HUES64 (cell line): ENCODE measurements around the gene ZNF177.

Experiments
- H3K27ac ChIP-seq: 2 replicates; pipeline ENCODE4 v1.7.0; 2013; ENCODE audit warnings: low read depth, low read length, inconsistent platforms
- H3K27me3 ChIP-seq: 2 replicates; pipeline ENCODE4 v1.6.1; 2013; ENCODE audit warnings: mild to moderate bottlenecking, low read length; ENCODE audit not compliant: insufficient read depth
- H3K36me3 ChIP-seq: 2 replicates; pipeline ENCODE4 v1.6.1; 2013; ENCODE audit warnings: mild to moderate bottlenecking, low read length; ENCODE audit not compliant: insufficient read depth
- H3K4me1 ChIP-seq: 2 replicates; pipeline ENCODE4 v1.6.1; 2013; ENCODE audit warnings: mild to moderate bottlenecking, low read length, moderate library complexity; ENCODE audit not compliant: insufficient read depth
- H3K4me3 ChIP-seq: 2 replicates; pipeline ENCODE4 v1.5.1; 2013; ENCODE audit warnings: mild to moderate bottlenecking, low read length, moderate library complexity
- H3K9ac ChIP-seq: 2 replicates; pipeline ENCODE4 v1.6.1; 2013; ENCODE audit warnings: mild to moderate bottlenecking, low read depth, low read length
- H3K9me3 ChIP-seq: 2 replicates; pipeline ENCODE4 v1.6.1; 2013; ENCODE audit warnings: low read depth, low read length; ENCODE audit not compliant: insufficient read depth
- WGBS: fragments of 150-250, 120-280 bp; methylation state at CpG from one replicate; pipeline ENCODE4 v1.1.7; 2013; ENCODE audit warnings: missing lambda C conversion rate; 5-methylcytosine and 5-hydroxymethylcytosine counted together

ZNF177 gene

DNA sequence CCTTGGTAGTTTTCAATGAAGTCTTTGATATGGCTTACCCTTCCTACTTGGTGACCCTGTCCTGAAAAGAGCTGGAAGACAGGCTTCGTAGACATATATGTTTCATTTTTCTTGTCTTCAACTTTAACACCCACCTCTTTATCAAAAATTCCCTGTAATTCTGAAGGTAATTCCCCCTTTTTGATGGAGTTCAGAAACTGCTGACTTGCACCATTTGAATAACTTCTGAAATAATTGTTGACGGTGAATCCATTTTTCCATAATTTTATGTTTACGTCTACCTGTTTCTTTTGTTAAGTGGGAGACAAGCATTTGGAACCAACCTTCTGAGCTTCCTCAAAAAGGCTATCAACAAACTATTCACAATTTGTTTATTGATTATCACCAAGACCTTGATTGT is 14.6 kb upstream of the ZNF177 start:
- Histone ChIP-seq H3K9ac (no peak overlapping the region), H3K36me3 (peaks cover 39% of the 10 kb centered on the region), H3K9me3 (peaks cover 92% of the 10 kb centered on the region), H3K4me3 (no peak overlapping the region), H3K27ac (no peak overlapping the region), H3K27me3 (no peaks in the 10 kb centered on the region), H3K4me1 (no peaks in the 10 kb centered on the region)
- 98% methylated on average over 3 of the region's 3 CpGs for WGBS

DNA sequence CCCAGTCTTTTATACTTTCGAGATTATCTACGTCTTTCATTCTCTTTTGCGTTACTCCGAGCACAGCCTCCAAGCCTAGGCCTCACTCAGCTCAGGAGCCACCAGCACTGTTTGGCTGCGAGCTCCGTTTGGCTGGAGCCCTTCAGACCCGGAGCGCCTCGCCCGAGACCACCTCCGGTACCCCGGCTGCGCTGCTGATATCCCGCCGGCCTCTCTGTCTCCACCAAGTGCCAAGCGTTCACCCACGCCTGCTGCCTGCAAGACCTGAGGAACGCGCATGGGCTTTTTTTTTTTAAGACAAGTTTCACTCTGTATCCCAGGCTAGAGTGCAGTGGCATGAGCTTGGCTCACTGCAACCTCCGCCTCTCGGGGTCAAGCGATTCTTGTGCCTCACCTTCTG is 14.1 kb upstream of the ZNF177 start:
- H3K36me3 ChIP-seq = peaks cover 35% of the 10 kb centered on the region
- H3K4me1 ChIP-seq = no peaks in the 10 kb centered on the region
- peaks cover 89% of the 10 kb centered on the region for H3K9me3 ChIP-seq
- no peak overlapping the region for H3K4me3 ChIP-seq
- 97% methylated on average over 22 of the region's 22 CpGs for WGBS
- H3K27ac ChIP-seq = no peak overlapping the region
- H3K27me3 ChIP-seq = no peaks in the 10 kb centered on the region
- H3K9ac ChIP-seq = no peak overlapping the region

DNA sequence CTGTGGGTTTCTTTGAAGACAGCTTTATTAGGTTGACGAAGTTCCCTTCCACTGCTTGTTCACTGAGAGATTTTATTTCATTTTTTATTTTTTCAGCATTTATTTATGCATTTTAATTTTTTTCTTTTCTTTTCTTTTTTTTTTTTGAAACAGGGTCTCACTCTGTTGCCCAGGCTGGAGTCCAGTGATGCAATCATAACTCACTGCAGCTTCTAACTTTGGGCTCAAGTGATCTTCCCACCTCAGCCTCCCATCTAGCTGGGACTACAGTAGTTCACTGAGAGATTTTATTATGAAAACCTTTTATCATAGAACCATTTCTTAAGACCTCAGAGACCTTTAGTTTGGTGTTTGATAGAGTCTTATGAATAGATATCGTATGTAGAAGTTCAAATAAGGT is 10.3 kb upstream of the ZNF177 start:
- Histone ChIP-seq H3K27ac (no peak overlapping the region), H3K9me3 (peaks cover 81% of the 10 kb centered on the region)
- 83% methylated on average over 1 of the region's 2 CpGs for WGBS

DNA sequence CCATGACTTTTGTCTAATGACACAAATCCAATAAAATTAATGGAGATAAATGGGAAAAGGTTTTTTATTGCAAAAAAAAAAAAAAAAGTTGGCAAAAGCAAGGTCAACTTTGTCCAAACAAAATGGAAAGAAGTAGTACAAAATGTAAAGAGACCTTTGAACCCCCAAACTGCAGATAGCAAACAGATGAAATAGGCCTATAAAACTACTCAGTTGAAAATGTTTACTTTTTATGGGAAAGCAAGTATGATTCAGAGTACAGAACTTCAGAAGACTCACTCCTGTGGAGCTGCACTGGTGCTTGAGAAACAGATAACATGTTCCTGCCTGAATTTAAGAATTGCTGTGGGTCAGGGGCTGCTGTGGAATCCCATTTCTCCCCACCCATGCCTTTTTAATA is 9.8 kb upstream of the ZNF177 start:
- Histone ChIP-seq H3K27me3 (no peaks in the 10 kb centered on the region), H3K4me3 (no peak overlapping the region), H3K9me3 (peaks cover 81% of the 10 kb centered on the region), H3K27ac (no peak overlapping the region), H3K4me1 (no peaks in the 10 kb centered on the region), H3K9ac (no peak overlapping the region), H3K36me3 (peaks cover 24% of the 10 kb centered on the region; the same call in 1 of the 2 replicates)

More for the DNA sequence above, 10.3 kb upstream of the ZNF177 start:
- Histone ChIP-seq H3K36me3 (peaks cover 21% of the 10 kb centered on the region; the same call in 1 of the 2 replicates), H3K27me3 (no peaks in the 10 kb centered on the region), H3K9ac (no peak overlapping the region), H3K4me1 (no peaks in the 10 kb centered on the region), H3K4me3 (no peak overlapping the region)

DNA sequence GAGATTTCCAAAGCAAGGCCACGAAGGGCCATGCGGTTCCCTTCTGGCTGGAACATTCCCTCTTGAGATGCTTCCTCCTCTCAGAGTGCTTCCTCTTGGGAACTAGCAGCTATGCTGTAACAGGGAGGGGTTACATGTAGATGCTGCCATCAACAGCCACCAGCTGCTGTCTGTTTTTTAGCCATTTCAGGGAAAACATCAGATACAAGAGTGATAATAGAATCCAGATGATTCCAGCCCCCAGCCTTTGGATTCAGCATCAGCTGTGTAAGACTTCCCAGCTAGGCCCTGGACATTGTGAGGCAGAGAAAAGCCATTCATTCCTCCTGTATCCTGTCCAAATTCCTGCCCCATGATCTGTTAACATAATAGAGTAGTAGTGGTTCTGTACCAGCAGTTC is 8.2 kb upstream of the ZNF177 start:
- Histone ChIP-seq H3K4me3 (no peak overlapping the region), H3K9ac (no peak overlapping the region), H3K36me3 (peaks cover 27% of the 10 kb centered on the region; the same call in 1 of the 2 replicates), H3K27ac (no peak overlapping the region), H3K27me3 (no peaks in the 10 kb centered on the region), H3K4me1 (no peaks in the 10 kb centered on the region), H3K9me3 (peaks cover 80% of the 10 kb centered on the region)
- 95% methylated on average over 2 of the region's 2 CpGs for WGBS

DNA sequence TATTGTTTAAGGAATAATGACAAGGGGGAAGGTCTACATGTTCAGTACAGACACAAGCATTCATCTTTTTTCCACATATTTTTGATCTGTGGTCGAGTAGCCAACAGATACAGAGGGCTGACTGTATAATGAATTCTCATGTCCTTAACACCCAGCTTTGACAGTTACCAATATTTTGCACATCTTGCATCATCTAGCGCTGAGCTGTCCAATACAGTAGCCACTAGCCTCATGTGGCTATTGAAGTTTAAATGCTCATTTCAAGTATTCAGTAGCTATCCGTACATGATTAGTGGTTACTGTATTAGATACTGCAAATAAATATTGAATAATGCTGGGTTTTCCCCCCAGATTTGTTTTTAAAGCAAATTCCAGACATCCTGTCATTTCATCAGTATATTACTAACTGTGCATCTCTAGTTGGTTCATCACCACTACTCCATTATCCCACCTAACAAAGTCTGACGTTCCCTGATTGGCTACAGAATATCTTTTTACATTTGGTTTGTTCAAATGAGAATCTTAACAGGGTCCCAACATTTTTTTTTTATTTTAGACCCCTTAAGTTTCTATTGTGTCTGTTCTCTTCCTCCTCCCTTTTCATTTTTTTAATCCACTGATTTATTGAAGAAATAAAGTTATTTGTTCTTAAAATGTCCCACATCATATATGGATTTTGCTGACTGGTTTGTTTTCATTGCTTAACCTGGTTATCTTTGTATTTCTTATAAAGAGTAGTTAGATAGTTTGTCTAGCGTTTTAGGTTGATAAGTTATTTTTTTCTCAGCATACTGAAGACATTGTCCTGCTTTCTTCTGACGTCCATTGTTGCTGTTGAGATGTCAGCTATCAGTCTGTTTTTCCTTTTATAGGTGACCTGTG is 8.2 kb downstream of the ZNF177 start:
- H3K9me3 ChIP-seq = peaks cover 96% of the 10 kb centered on the region
- peaks cover 14% of the 10 kb centered on the region; the same call in 1 of the 2 replicates for H3K36me3 ChIP-seq
- H3K9ac ChIP-seq = no peak overlapping the region
- H3K27ac ChIP-seq = no peak overlapping the region
- no peaks in the 10 kb centered on the region for H3K4me1 ChIP-seq
- no peaks in the 10 kb centered on the region for H3K27me3 ChIP-seq
- 97% methylated on average over 6 of the region's 6 CpGs for WGBS
- no peak overlapping the region for H3K4me3 ChIP-seq

DNA sequence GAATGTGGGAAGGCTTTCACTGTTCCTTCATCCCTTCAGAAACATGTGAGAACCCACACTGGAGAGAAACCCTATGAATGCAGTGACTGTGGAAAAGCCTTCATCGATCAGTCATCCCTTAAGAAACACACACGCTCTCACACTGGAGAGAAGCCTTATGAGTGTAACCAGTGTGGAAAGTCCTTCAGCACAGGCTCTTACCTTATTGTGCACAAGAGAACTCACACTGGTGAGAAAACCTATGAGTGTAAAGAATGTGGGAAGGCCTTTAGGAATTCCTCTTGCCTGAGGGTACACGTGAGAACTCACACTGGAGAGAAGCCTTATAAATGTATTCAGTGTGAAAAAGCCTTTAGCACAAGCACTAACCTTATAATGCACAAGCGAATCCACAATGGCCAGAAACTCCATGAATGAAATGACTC is 18.6 kb downstream of the ZNF177 start:
- Histone ChIP-seq H3K9me3 (peaks cover 99% of the 10 kb centered on the region), H3K4me3 (no peak overlapping the region; the same call in 1 of the 2 replicates), H3K27me3 (no peaks in the 10 kb centered on the region), H3K27ac (no peak overlapping the region), H3K4me1 (no peaks in the 10 kb centered on the region), H3K36me3 (peaks cover 73% of the 10 kb centered on the region), H3K9ac (no peak overlapping the region)
- 86% methylated on average over 4 of the region's 4 CpGs for WGBS

DNA sequence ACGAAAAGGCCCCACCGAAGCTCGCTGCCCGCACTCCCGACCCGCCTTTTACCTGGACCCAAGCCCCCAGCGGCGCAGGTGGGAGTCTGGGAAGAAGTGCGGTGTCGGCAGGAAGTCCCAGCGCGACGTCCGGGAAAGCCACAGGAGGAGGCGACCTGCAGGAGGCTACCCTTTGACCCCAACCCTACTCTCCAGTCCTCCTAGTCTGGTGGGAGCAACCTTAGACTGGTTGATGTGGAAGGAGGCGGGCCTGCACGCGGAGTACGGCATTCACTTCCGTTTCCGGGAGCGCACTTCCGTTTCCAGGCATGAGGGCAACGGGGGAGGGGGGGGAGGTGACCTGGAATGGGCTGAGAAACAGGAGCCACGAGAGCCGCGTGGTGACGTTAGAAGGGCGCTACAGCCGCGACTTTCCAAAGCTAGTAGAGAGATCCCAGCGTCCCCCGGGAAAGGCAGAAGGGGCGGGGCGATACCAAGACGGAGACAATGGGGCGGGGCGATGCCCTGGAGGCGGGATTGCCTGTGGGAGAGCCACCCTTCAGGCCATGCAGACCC is 44.1 kb downstream of the ZNF177 start:
- Histone ChIP-seq H3K9me3 (peaks cover 76% of the 10 kb centered on the region), H3K9ac (no peak overlapping the region)

DNA sequence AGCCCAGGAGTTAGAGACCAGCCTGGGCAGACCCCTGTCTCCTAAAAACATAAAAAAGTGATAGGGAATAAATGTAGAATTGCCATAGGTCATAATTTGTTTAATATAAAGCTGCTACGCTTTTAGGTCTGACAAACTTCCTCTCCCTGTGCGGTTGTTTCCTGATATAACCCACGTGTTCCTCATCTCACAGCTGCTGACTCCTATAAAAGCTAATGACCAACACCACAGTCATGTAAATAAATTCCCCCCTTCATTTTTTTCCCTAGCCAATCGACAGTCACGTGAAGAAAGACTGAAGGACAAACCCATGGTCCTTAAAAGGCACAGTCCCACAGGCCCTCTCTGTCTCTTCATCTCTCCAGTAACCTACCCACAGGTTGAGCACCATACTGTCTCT is 45.0 kb downstream of the ZNF177 start:
- Histone ChIP-seq H3K4me3 (no peak overlapping the region), H3K27me3 (no peaks in the 10 kb centered on the region), H3K9ac (no peak overlapping the region), H3K36me3 (peaks cover 12% of the 10 kb centered on the region), H3K4me1 (no peaks in the 10 kb centered on the region), H3K27ac (no peak overlapping the region), H3K9me3 (peaks cover 86% of the 10 kb centered on the region)
- 82% methylated on average over 5 of the region's 5 CpGs for WGBS

More for the DNA sequence above, 44.1 kb downstream of the ZNF177 start:
- H3K36me3 ChIP-seq = peaks cover 3% of the 10 kb centered on the region
- no peak overlapping the region for H3K27ac ChIP-seq
- WGBS = 90% methylated on average over 39 of the region's 39 CpGs
- no peaks in the 10 kb centered on the region for H3K27me3 ChIP-seq
- peak overlapping the region; percentile 23; the same call in 1 of the 2 replicates for H3K4me3 ChIP-seq
- H3K4me1 ChIP-seq = no peaks in the 10 kb centered on the region

DNA sequence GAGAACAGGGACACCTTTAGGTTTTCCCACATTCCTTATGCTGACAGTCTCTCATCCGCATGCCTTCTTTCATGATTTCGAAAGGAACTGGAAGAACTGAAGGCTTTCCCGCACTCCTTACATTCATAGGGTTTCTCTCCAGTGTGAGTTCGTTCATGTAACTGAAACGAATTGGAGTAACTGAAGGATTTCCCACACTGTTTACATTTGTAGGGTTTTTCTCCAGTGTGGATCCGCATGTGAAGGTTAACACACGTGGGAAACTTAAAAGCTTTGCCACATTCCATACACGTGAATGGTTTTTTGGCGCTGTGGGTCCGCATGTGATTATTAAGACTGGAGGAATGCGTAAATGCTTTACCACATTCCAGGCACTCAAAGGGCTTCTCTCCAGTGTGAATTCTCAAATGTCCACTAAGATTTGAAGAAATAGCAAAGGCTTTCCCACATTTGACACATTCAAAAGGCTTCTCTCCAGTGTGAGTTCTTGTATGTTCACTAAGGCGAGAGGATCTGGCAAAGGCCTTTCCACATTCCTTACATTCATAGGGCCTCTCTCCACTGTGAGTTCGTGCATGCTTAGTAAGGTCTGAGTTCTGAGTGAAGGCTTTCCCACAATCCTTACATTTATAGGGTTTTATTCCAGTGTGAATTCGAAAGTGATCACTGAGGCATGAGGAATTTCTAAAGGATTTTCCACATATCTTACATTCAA is 50.6 kb downstream of the ZNF177 start:
- Histone ChIP-seq H3K9me3 (peaks cover 98% of the 10 kb centered on the region), H3K27ac (no peak overlapping the region), H3K36me3 (peaks cover 67% of the 10 kb centered on the region), H3K9ac (no peak overlapping the region), H3K27me3 (no peaks in the 10 kb centered on the region), H3K4me1 (no peaks in the 10 kb centered on the region), H3K4me3 (peak overlapping the region; percentile 13; the same call in 1 of the 2 replicates)
- WGBS = 96% methylated on average over 13 of the region's 14 CpGs

DNA sequence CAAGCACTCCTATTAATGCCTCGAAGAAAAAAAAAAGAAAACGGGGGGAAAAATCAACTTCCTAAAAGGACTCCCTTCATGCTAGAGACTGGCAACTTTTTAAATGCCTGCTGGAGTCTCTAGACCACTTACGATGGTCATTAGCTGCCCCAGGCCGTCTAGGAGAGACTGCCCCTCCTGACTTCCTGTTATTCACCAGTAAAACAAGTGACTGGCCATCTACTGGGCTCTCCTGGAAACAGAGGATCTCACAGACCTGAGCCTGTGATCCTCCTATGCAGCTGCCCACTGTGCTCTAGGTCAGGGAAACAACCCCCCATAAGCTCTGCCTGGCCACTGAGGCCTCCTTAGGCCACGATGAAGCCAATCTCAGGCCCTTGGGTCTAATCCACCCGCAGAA is 65.1 kb downstream of the ZNF177 start:
- Histone ChIP-seq H3K36me3 (peaks cover 55% of the 10 kb centered on the region), H3K4me1 (no peaks in the 10 kb centered on the region), H3K9ac (no peak overlapping the region), H3K4me3 (no peak overlapping the region), H3K27me3 (no peaks in the 10 kb centered on the region), H3K9me3 (no peaks in the 10 kb centered on the region), H3K27ac (no peak overlapping the region)
- WGBS = 79% methylated on average over 6 of the region's 6 CpGs
